ENCODE data around the gene FNDC5. TPM values are rescaled to one million over a fixed set of nuclear protein-coding genes. Genes with fewer than 3 reads are reported as not detected.

Gene FNDC5
- total and polyA plus RNA-seq, 10 of the 15 experiments (the other 5 are each of a cell fraction or from before 2014, with no cell fraction given): 0.01 to 0.29 (median 0.19) TPM; not detected in 4

DNA sequence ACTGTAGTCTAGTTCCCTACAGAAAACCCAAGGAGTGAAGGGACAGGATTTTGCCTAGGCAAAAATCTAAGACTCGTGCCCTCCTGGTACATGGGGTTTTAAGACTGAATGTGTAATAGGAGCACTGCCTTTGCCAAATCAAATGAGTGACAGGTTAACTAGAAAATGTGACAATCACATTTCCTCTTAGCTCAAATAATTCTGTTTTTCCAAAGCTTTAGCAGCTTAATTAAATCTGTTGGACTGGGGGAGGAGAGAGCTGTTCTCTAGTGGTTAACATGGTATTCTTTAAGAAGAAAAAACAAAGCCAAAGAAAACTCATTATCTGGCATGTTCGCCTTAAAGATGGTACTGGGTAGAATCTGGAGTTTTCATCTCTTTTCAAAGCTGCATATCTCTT is 12.6 kb downstream of the FNDC5 start:
- DNase-seq (ENCODE audit: low read depth, low spot score) (no peak), ATAC-seq (no peak), FAIRE-seq (no peak)
- RAD21 ChIA-PET (ENCODE audit: unreplicated experiment): no interaction called here
- H3K4me3 ChIP-seq: no peak overlapping the region
- POLR2A ChIA-PET: no interaction called here
- no peaks in the 10 kb centered on the region for H4K20me1 ChIP-seq (ENCODE audit: control insufficient read depth, insufficient read depth)
- H3K9ac ChIP-seq (ENCODE audit: control insufficient read depth, insufficient read depth, low read length): no peak overlapping the region
- WGBS (ENCODE audit: insufficient coverage, insufficient replicate concordance, low lambda C conversion rate, missing lambda C conversion rate): 93% methylated on average over 2 of the region's 2 CpGs
- SMC1A ChIA-PET (ENCODE audit: uncharacterized antibody, unreplicated experiment): interaction anchor here (1.5 to 1.6 kb wide), 2 partner anchors 8 to 29 kb away, joined by 4 to 5 read pairs; no protein-coding TSS in a partner anchor
- no peaks in the 10 kb centered on the region for H3K27me3 ChIP-seq (replicated peaks in 1 of 2; ENCODE audit: control insufficient read depth in 2 of 2, insufficient read depth in 2 of 2, low read length in 1 of 2)
- in situ Hi-C loops (cut with MboI) (no loop called here), intact Hi-C loops (cut with micrococcal nuclease; ENCODE audit: unreplicated experiment) (no loop called here)
- no peaks in the 10 kb centered on the region for H3K9me3 ChIP-seq (replicated peaks; ENCODE audit: control insufficient read depth, insufficient read depth, low read length)
- CTCF ChIA-PET: interaction anchor here (0.8 to 6.5 kb wide), 4 partner anchors 14 to 146 kb away, joined by 3 to 37 read pairs (median 4); no protein-coding TSS in a partner anchor
- H3K79me2 ChIP-seq (ENCODE audit: control insufficient read depth, insufficient read depth, low read length): no peaks in the 10 kb centered on the region
- H3K27ac ChIP-seq (ENCODE audit: control insufficient read depth, insufficient read depth): no peak overlapping the region
- no peak overlapping the region for H3K4me2 ChIP-seq (ENCODE audit: control insufficient read depth, insufficient read depth)
- TF ChIP-seq, protein P1, sequence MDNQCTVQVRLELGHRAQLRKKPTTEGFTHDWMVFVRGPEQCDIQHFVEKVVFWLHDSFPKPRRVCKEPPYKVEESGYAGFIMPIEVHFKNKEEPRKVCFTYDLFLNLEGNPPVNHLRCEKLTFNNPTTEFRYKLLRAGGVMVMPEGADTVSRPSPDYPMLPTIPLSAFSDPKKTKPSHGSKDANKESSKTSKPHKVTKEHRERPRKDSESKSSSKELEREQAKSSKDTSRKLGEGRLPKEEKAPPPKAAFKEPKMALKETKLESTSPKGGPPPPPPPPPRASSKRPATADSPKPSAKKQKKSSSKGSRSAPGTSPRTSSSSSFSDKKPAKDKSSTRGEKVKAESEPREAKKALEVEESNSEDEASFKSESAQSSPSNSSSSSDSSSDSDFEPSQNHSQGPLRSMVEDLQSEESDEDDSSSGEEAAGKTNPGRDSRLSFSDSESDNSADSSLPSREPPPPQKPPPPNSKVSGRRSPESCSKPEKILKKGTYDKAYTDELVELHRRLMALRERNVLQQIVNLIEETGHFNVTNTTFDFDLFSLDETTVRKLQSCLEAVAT (IDR thresholded peaks at IDR 0.05): no peak
- TF ChIP-seq USF1 (IDR thresholded peaks at IDR 0.05; ENCODE audit: borderline replicate concordance, extremely low read length, insufficient read depth, low read depth, low read length) (no peak), RELB (IDR thresholded peaks at IDR 0.05; ENCODE audit: low read depth) (no peak), SMAD1 (IDR thresholded peaks at IDR 0.05; ENCODE audit: low read depth, partially characterized antibody) (no peak), E4F1 (IDR thresholded peaks at IDR 0.05; ENCODE audit: borderline replicate concordance, partially characterized antibody) (no peak), HDGF (IDR thresholded peaks at IDR 0.05) (no peak), GATAD2B (conservative IDR thresholded peaks at IDR 0.05; ENCODE audit: low read depth) (no peak), MYC (IDR thresholded peaks at IDR 0.05; ENCODE audit: insufficient read depth, insufficient read length, insufficient replicate concordance, low read length, severe bottlenecking) (no peak)
- TF ChIP-seq, protein P2, sequence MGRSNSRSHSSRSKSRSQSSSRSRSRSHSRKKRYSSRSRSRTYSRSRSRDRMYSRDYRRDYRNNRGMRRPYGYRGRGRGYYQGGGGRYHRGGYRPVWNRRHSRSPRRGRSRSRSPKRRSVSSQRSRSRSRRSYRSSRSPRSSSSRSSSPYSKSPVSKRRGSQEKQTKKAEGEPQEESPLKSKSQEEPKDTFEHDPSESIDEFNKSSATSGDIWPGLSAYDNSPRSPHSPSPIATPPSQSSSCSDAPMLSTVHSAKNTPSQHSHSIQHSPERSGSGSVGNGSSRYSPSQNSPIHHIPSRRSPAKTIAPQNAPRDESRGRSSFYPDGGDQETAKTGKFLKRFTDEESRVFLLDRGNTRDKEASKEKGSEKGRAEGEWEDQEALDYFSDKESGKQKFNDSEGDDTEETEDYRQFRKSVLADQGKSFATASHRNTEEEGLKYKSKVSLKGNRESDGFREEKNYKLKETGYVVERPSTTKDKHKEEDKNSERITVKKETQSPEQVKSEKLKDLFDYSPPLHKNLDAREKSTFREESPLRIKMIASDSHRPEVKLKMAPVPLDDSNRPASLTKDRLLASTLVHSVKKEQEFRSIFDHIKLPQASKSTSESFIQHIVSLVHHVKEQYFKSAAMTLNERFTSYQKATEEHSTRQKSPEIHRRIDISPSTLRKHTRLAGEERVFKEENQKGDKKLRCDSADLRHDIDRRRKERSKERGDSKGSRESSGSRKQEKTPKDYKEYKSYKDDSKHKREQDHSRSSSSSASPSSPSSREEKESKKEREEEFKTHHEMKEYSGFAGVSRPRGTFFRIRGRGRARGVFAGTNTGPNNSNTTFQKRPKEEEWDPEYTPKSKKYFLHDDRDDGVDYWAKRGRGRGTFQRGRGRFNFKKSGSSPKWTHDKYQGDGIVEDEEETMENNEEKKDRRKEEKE (IDR thresholded peaks at IDR 0.05): no peak
- peaks cover 3 to 32% of the 10 kb centered on the region in 2 experiments for H3K36me3 ChIP-seq (ENCODE audit: control insufficient read depth in 2 of 2, insufficient read depth in 2 of 2, low read length in 1 of 2)
- no peaks in the 10 kb centered on the region for H3K4me1 ChIP-seq (ENCODE audit: control insufficient read depth, insufficient read depth, low read length)
- BruUV-seq (replicated peaks): no TSS peak
- no peak overlapping the region for H2AFZ ChIP-seq (ENCODE audit: control insufficient read depth, low read depth, low read length)

Data from GM12878 (cell line).